HepG2 (cell line): ENCODE results near the gene ZNF213. TPM values are rescaled to one million over a fixed set of nuclear protein-coding genes. Genes with fewer than 3 reads are reported as not detected.
A peak's percentile ranks its signal among the peaks of the same experiment; 100 is the strongest.

Experiments
- ATF2 ChIP-seq: sonication (generic); formaldehyde crosslinking; IDR thresholded peaks from 2 replicates; pipeline ENCODE4 v1.4.0; 2020; ENCODE audit warnings: missing genetic modification reagents
- CREM ChIP-seq, 2 experiments: sonication (generic) in 1 of 2; formaldehyde crosslinking in 1 of 2; IDR thresholded peaks; 2 replicates each; pipeline versions ENCODE4 v1.4.0 to v1.6.1; 2016 to 2020; ENCODE audit warnings: antibody characterized with exemption in 1 of 2, mild to moderate bottlenecking in 1 of 2, missing genetic modification reagents in 1 of 2
- GABPB1 ChIP-seq: IDR thresholded peaks from 2 replicates; pipeline ENCODE4 v1.6.1; 2016; ENCODE audit warnings: mild to moderate bottlenecking, missing genetic modification reagents, moderate library complexity, missing compliant biosample characterization
- NFATC3 ChIP-seq: sonication (generic); formaldehyde crosslinking; IDR thresholded peaks from 2 replicates; pipeline ENCODE4 v1.5.1; 2020; ENCODE audit warnings: mild to moderate bottlenecking, missing genetic modification reagents
- PAX8 ChIP-seq: sonication (generic); formaldehyde crosslinking; IDR thresholded peaks from 2 replicates; pipeline ENCODE4 v1.8.0; 2022; ENCODE audit warnings: mild to moderate bottlenecking, missing genetic modification reagents, borderline replicate concordance
- RAD21 ChIP-seq: fragments of 450-650 bp; formaldehyde crosslinking; IDR thresholded peaks from 2 replicates; pipeline ENCODE4 v1.5.0; 2020; ENCODE audit warnings: mild to moderate bottlenecking
- ZKSCAN1 ChIP-seq: fragments of 150-350 bp; IDR thresholded peaks from 2 replicates; pipeline ENCODE4 v1.6.1; 2014; ENCODE audit warnings: low read length
- ZNF34 ChIP-seq: sonication (generic); formaldehyde crosslinking; IDR thresholded peaks from 2 replicates; pipeline ENCODE4 v1.4.0; 2020; ENCODE audit warnings: mild to moderate bottlenecking, missing genetic modification reagents, borderline replicate concordance
- polyA plus RNA-seq, 8 experiments: library from polyadenylated mRNA; depleted of rRNA in 3 of 8; stranded (reverse) in 7 of 8; unstranded in 1 of 8; fragments of >200 nt; fragmentation: Illumina TruSeq in 4 of 8; extraction: Trizol in 4 of 8; gene quantifications; 2 replicates each; pipeline versions ENCODE4 v1.2.1 to v1.2.3, GENCODE V29; 2011 to 2016; ENCODE audit warnings: low read depth in 4 of 8, missing spikeins in 1 of 8, mixed read lengths in 1 of 8; ENCODE audit not compliant: insufficient read depth in 1 of 8
- total RNA-seq, 5 experiments: library from RNA; depleted of rRNA; stranded (reverse); fragments of >200 nt; fragmentation: Illumina TruSeq; extraction: Trizol; gene quantifications; 2 replicates each; pipeline ENCODE4 v1.2.3, GENCODE V29; 2016; ENCODE audit warnings: low read depth in 1 of 5
- TF ChIP-seq, protein P1 (sequence below): sonication (generic); formaldehyde crosslinking; IDR thresholded peaks from 2 replicates; pipeline ENCODE4 v1.5.1; 2020; ENCODE audit warnings: missing genetic modification reagents, mild to moderate bottlenecking, borderline replicate concordance
- TF ChIP-seq, protein P2 (sequence below): IDR thresholded peaks from 2 replicates; pipeline ENCODE4 v1.6.1; 2016; ENCODE audit warnings: missing genetic modification reagents, missing compliant biosample characterization

Gene ZNF213
- total and polyA plus RNA-seq, 2 of the 13 experiments (the other 11 are each of a cell fraction or from before 2014, with no cell fraction given), result 0.59 to 0.97 TPM

- TF ChIP-seq CREM (IDR thresholded peaks at IDR 0.05), result 0 out of 2 replicates have a peak, but pooled peaks have one; percentile 20
- TF ChIP-seq CREM (CRISPR knock-in tag; IDR thresholded peaks at IDR 0.05), result no peak
- TF ChIP-seq RAD21 (CRISPR knock-in tag), result 0 out of 2 replicates have a peak, but pooled peaks have one; percentile 9
- TF ChIP-seq NFATC3 (CRISPR knock-in tag), result no peak
- 0 out of 2 replicates have a peak, but pooled peaks have one; percentile 55 for TF ChIP-seq PAX8 (CRISPR knock-in tag)
- TF ChIP-seq, protein P1, sequence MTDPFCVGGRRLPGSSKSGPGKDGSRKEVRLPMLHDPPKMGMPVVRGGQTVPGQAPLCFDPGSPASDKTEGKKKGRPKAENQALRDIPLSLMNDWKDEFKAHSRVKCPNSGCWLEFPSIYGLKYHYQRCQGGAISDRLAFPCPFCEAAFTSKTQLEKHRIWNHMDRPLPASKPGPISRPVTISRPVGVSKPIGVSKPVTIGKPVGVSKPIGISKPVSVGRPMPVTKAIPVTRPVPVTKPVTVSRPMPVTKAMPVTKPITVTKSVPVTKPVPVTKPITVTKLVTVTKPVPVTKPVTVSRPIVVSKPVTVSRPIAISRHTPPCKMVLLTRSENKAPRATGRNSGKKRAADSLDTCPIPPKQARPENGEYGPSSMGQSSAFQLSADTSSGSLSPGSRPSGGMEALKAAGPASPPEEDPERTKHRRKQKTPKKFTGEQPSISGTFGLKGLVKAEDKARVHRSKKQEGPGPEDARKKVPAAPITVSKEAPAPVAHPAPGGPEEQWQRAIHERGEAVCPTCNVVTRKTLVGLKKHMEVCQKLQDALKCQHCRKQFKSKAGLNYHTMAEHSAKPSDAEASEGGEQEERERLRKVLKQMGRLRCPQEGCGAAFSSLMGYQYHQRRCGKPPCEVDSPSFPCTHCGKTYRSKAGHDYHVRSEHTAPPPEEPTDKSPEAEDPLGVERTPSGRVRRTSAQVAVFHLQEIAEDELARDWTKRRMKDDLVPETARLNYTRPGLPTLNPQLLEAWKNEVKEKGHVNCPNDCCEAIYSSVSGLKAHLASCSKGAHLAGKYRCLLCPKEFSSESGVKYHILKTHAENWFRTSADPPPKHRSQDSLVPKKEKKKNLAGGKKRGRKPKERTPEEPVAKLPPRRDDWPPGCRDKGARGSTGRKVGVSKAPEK (CRISPR knock-in tag), result no peak
- TF ChIP-seq GABPB1 (CRISPR knock-in tag), result peak; percentile 47; the same call in 1 of the 2 replicates
- peak; percentile 35; the same call in 1 of the 2 replicates for TF ChIP-seq ATF2 (CRISPR knock-in tag)
- TF ChIP-seq ZKSCAN1, result no peak
- TF ChIP-seq ZNF34 (CRISPR knock-in tag), result no peak
- TF ChIP-seq, protein P2, sequence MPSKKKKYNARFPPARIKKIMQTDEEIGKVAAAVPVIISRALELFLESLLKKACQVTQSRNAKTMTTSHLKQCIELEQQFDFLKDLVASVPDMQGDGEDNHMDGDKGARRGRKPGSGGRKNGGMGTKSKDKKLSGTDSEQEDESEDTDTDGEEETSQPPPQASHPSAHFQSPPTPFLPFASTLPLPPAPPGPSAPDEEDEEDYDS (CRISPR knock-in tag), result 0 out of 2 replicates have a peak, but pooled peaks have one; percentile 3
Measured at GRCh38 chr16:3143598-3144320, 8.9 kb downstream of the ZNF213 start (continued).
